ENCODE measurements around the gene RHBDL1. TPM values are rescaled to one million over a fixed set of nuclear protein-coding genes. Genes with fewer than 3 reads are reported as not detected.

The RHBDL1 gene
- total RNA-seq, 1 experiment from 2014 or later = 12.7 TPM

- ChIA-PET CTCF (no interaction called here), RAD21 (ENCODE audit: low non-redundant PET in 1 of 2, low total read pairs in 2 of 2, uncharacterized antibody in 2 of 2, unreplicated experiment in 2 of 2) (no interaction called here), POLR2A (no interaction called here)
- intact Hi-C loops (cut with micrococcal nuclease) = no loop called here
- no peak for DNase-seq (ENCODE audit: low read depth, low spot score)
- H3K36me3 ChIP-seq (ENCODE audit: control insufficient read depth in 1 of 2, insufficient read depth in 2 of 2, low read length in 2 of 2) = no peaks in the 10 kb centered on the region
- no peak overlapping the region for H3K4me3 ChIP-seq (replicated peaks in 1 of 2; ENCODE audit: low read depth in 1 of 2, low read length in 2 of 2)
- no peak for ATAC-seq
- no peaks in the 10 kb centered on the region for H3K9me2 ChIP-seq (ENCODE audit: insufficient read depth)
- H2AFZ ChIP-seq (ENCODE audit: low read depth, low read length, poor library complexity, severe bottlenecking) = no peak overlapping the region
- H3K79me2 ChIP-seq (ENCODE audit: insufficient read depth, low read length) = peaks cover 15% of the 10 kb centered on the region; the same call in 1 of the 2 replicates
- no peak overlapping the region for H3K4me2 ChIP-seq (ENCODE audit: low read length)
- TF ChIP-seq EZH2phosphoT487 (IDR thresholded peaks at IDR 0.05; ENCODE audit: borderline replicate concordance) (no peak), CBX3 (IDR thresholded peaks at IDR 0.05; ENCODE audit: low read depth) (no peak), SIN3A (IDR thresholded peaks at IDR 0.05; ENCODE audit: low read depth) (no peak), FOSL1 (IDR thresholded peaks at IDR 0.05; ENCODE audit: low read depth) (no peak), POLR2AphosphoS5 (IDR thresholded peaks at IDR 0.05; ENCODE audit: low read depth, low read length) (no peak), SP1 (IDR thresholded peaks at IDR 0.05; ENCODE audit: low read depth) (no peak), ATF3 (IDR thresholded peaks at IDR 0.05) (no peak)
- no TSS peak for BruUV-seq (replicated peaks)
- no peaks in the 10 kb centered on the region for H3K27me3 ChIP-seq (ENCODE audit: insufficient read depth, low read length)
- no peak overlapping the region for H3K9ac ChIP-seq (ENCODE audit: low read length)
- H4K20me1 ChIP-seq (ENCODE audit: insufficient read depth) = no peaks in the 10 kb centered on the region
- H3K4me1 ChIP-seq (ENCODE audit: control insufficient read depth in 1 of 2, insufficient read depth in 2 of 2, low read length in 2 of 2) = peaks cover 11 to 25% of the 10 kb centered on the region in 2 experiments
- H3K9me3 ChIP-seq (ENCODE audit: control insufficient read depth in 1 of 2, insufficient read depth in 1 of 2, low read depth in 1 of 2, low read length in 2 of 2) = no peaks in the 10 kb centered on the region
- no peak overlapping the region for H3K27ac ChIP-seq (ENCODE audit: low read depth, low read length)
Measured at GRCh38 chr16:632486-633335, 42.8 kb upstream of the RHBDL1 start.

GRCh38 chr16:633336-634050, 42.0 kb upstream of the RHBDL1 start:
- H3K27me3 ChIP-seq (ENCODE audit: insufficient read depth, low read length) = no peaks in the 10 kb centered on the region
- no TSS peak for BruUV-seq (replicated peaks)
- peaks cover 3 to 21% of the 10 kb centered on the region in 2 experiments; a peak in 3 of 4 replicates for H3K4me1 ChIP-seq (ENCODE audit: control insufficient read depth in 1 of 2, insufficient read depth in 2 of 2, low read length in 2 of 2)
- no peaks in the 10 kb centered on the region for H3K9me2 ChIP-seq (ENCODE audit: insufficient read depth)
- DNase-seq (ENCODE audit: low read depth, low spot score) (no peak), ATAC-seq (no peak)
- no peak overlapping the region for H3K9ac ChIP-seq (ENCODE audit: low read length)
- no peaks in the 10 kb centered on the region for H3K9me3 ChIP-seq (ENCODE audit: control insufficient read depth in 1 of 2, insufficient read depth in 1 of 2, low read depth in 1 of 2, low read length in 2 of 2)
- no peak overlapping the region for H3K27ac ChIP-seq (ENCODE audit: low read depth, low read length)
- TF ChIP-seq CEBPB (IDR thresholded peaks at IDR 0.05; ENCODE audit: low read depth) (no peak), SIN3A (IDR thresholded peaks at IDR 0.05; ENCODE audit: low read depth) (no peak), SRF (IDR thresholded peaks at IDR 0.05; ENCODE audit: low read depth) (no peak)
- no peak overlapping the region for H2AFZ ChIP-seq (ENCODE audit: low read depth, low read length, poor library complexity, severe bottlenecking)
- H4K20me1 ChIP-seq (ENCODE audit: insufficient read depth) = no peaks in the 10 kb centered on the region
- no peaks in the 10 kb centered on the region for H3K36me3 ChIP-seq (ENCODE audit: control insufficient read depth in 1 of 2, insufficient read depth in 2 of 2, low read length in 2 of 2)
- no peak overlapping the region for H3K4me2 ChIP-seq (ENCODE audit: low read length)
- POLR2A ChIA-PET = no interaction called here
- peaks cover 15% of the 10 kb centered on the region; the same call in 1 of the 2 replicates for H3K79me2 ChIP-seq (ENCODE audit: insufficient read depth, low read length)
- intact Hi-C loops (cut with micrococcal nuclease) = no loop called here
- RAD21 ChIA-PET (ENCODE audit: low non-redundant PET in 1 of 2, low total read pairs in 2 of 2, uncharacterized antibody in 2 of 2, unreplicated experiment in 2 of 2) = no interaction called here
- H3K4me3 ChIP-seq (replicated peaks in 1 of 2; ENCODE audit: low read depth in 1 of 2, low read length in 2 of 2) = no peak overlapping the region
- CTCF ChIA-PET = no interaction called here

Data from HCT116 (cell line).